SIG-M5 treated with dmso at 0.1 percent for 504 hours (cell line): ENCODE data around the gene ACBD6.
A peak's percentile ranks its signal among the peaks of the same experiment; 100 is the strongest.

Experiments
- DNase-seq: peaks from one replicate; lab custom pipeline; 2025; ENCODE audit not compliant: unreplicated experiment; lab: John Stamatoyannopoulos, UW

Gene ACBD6

GRCh38 chr1:180272395-180272794 is 230.0 kb downstream of the ACBD6 start:
- no peak for DNase-seq

GRCh38 chr1:180271272-180272255 is 230.8 kb downstream of the ACBD6 start:
- DNase-seq, result no peak

- no peak for DNase-seq
Measured at GRCh38 chr1:180270530-180271271, 231.7 kb downstream of the ACBD6 start.

GRCh38 chr1:180269645-180270529 is 232.5 kb downstream of the ACBD6 start:
- DNase-seq, result peak; percentile 22

- DNase-seq, result no peak
Measured at GRCh38 chr1:180268556-180269075, 233.8 kb downstream of the ACBD6 start.

- DNase-seq, result no peak
Measured at GRCh38 chr1:180267761-180268555, 234.4 kb downstream of the ACBD6 start.

- no peak for DNase-seq
Measured at GRCh38 chr1:180267211-180267561, 235.2 kb downstream of the ACBD6 start.

- no peak for DNase-seq
Measured at GRCh38 chr1:180266275-180267210, 235.8 kb downstream of the ACBD6 start.

GRCh38 chr1:180265871-180266270 is 236.5 kb downstream of the ACBD6 start:
- no peak for DNase-seq

- no peak for DNase-seq
Measured at GRCh38 chr1:180265201-180265600, 237.2 kb downstream of the ACBD6 start.

- DNase-seq, result no peak
Measured at GRCh38 chr1:180264595-180264994, 237.8 kb downstream of the ACBD6 start.

- DNase-seq, result no peak
Measured at GRCh38 chr1:180262628-180263488, 239.5 kb downstream of the ACBD6 start.

- DNase-seq, result no peak
Measured at GRCh38 chr1:180261524-180262155, 240.7 kb downstream of the ACBD6 start.

- DNase-seq, result no peak
Measured at GRCh38 chr1:180261030-180261429, 241.3 kb downstream of the ACBD6 start.

- DNase-seq, result no peak
Measured at GRCh38 chr1:180260541-180260940, 241.8 kb downstream of the ACBD6 start.

GRCh38 chr1:180259431-180260338 is 242.7 kb downstream of the ACBD6 start:
- no peak for DNase-seq

- DNase-seq, result no peak
Measured at GRCh38 chr1:180258935-180259334, 243.4 kb downstream of the ACBD6 start.
